HepG2 (cell line): Measurements from ENCODE around the gene RRP8. TPM values are rescaled to one million over a fixed set of nuclear protein-coding genes. Genes with fewer than 3 reads are reported as not detected.

Source experiments
- ATAC-seq: fragments of 200-7000 bp; cut with Tn5 transposase; 3 replicates; pipeline ENCODE4 v1.9.1; 2020; ENCODE audit warnings: mild to moderate bottlenecking, moderate library complexity
- BruUV-seq: library from RNA; stranded (reverse); fragments of 400-500 nt; replicated peaks from 2 replicates; lab custom pipeline; 2021; lab: Mats Ljungman, UMichigan
- CTCF ChIA-PET: fragments of 300-600 bp; formaldehyde crosslinking; extraction: SDS; loops from one replicate; lab custom pipeline; 2021; ENCODE audit warnings: low total read pairs, inconsistent platforms, low intra/inter-chr PET ratio; lab: Yijun Ruan, JAX
- POLR2A ChIA-PET: fragments of 350-600 bp; sonication (Branson Sonifier 250); formaldehyde crosslinking; loops from one replicate; lab custom pipeline; 2020; ENCODE audit warnings: antibody characterized with exemption, inconsistent platforms; lab: Yijun Ruan, JAX
- DNase-seq: peaks from one replicate; pipeline ENCODE4 v3.0.0-alpha.2; 2015; ENCODE audit warnings: low spot score
- FAIRE-seq: peaks from 3 replicates; lab custom pipeline; 2011; peaks lifted over from hg19 to GRCh38; lab: Jason Lieb, UNC
- H2AFZ ChIP-seq: one replicate; pipeline ENCODE4 v1.6.1; 2011; ENCODE audit warnings: low read length, inconsistent platforms
- H3K27ac ChIP-seq: fragments of 300-600 bp; 3 replicates; pipeline ENCODE4 v1.8.0; 2011; ENCODE audit warnings: mixed run types, mild to moderate bottlenecking, mixed read lengths, low read length, inconsistent platforms; ENCODE audit not compliant: insufficient read depth; ENCODE audit errors: extremely low read length
- H3K27me3 ChIP-seq, 2 experiments: fragments of 200-600 bp in 1 of 2; 2 replicates in 1 of 2; 3 replicates in 1 of 2; pipeline versions ENCODE4 v1.6.0 to v1.8.0; 2011; ENCODE audit warnings: low read length in 2 of 2, mild to moderate bottlenecking in 2 of 2, moderate library complexity in 2 of 2, inconsistent platforms in 1 of 2; ENCODE audit not compliant: insufficient read depth in 2 of 2, control insufficient read depth in 1 of 2
- H3K36me3 ChIP-seq, 2 experiments: fragments of 200-600 bp in 1 of 2; replicated peaks in 1 of 2; 2 replicates in 1 of 2; 3 replicates in 1 of 2; pipeline versions ENCODE4 v1.5.1 to v1.8.0; 2011; ENCODE audit warnings: low read length in 2 of 2, inconsistent platforms in 1 of 2; ENCODE audit not compliant: insufficient read depth in 2 of 2, control insufficient read depth in 1 of 2
- H3K4me1 ChIP-seq: 2 replicates; pipeline ENCODE4 v1.5.1; 2012; ENCODE audit warnings: low read length, inconsistent platforms; ENCODE audit not compliant: insufficient read depth
- H3K4me2 ChIP-seq: 2 replicates; pipeline ENCODE4 v1.6.0; 2011; ENCODE audit warnings: low read depth, low read length, inconsistent platforms
- H3K4me3 ChIP-seq, 3 experiments: fragments of 200-600 bp in 1 of 3; sonication (generic), shearing (Covaris generic) in 1 of 3; replicated peaks in 1 of 3; 2 replicates each; pipeline ENCODE4 v1.5.1; 2011 to 2016; ENCODE audit warnings: low read length in 3 of 3, inconsistent platforms in 2 of 3, low read depth in 2 of 3, mild to moderate bottlenecking in 2 of 3, control low read depth in 1 of 3, mixed read lengths in 1 of 3; ENCODE audit not compliant: insufficient read depth in 1 of 3
- H3K79me2 ChIP-seq: one replicate; pipeline ENCODE4 v1.6.1; 2011; ENCODE audit warnings: low read length, inconsistent platforms; ENCODE audit not compliant: insufficient read depth
- H3K9ac ChIP-seq: 2 replicates; pipeline ENCODE4 v1.6.0; 2011; ENCODE audit warnings: mild to moderate bottlenecking, low read depth, low read length, inconsistent platforms; ENCODE audit not compliant: insufficient read depth
- H3K9me3 ChIP-seq: 2 replicates; pipeline ENCODE4 v1.5.1; 2012; ENCODE audit warnings: mild to moderate bottlenecking, low read length
- H4K20me1 ChIP-seq: 2 replicates; pipeline ENCODE4 v1.6.0; 2011; ENCODE audit warnings: inconsistent platforms, mild to moderate bottlenecking, low read length, moderate library complexity; ENCODE audit not compliant: insufficient read depth
- ATF7 ChIP-seq, 2 experiments: fragments of 450-650 bp in 1 of 2; sonication (generic) in 1 of 2; formaldehyde crosslinking in 1 of 2; IDR thresholded peaks; 2 replicates each; pipeline versions ENCODE4 v1.4.0 to v1.6.1; 2016 to 2020; ENCODE audit warnings: antibody characterized with exemption in 1 of 2, mild to moderate bottlenecking in 1 of 2, missing genetic modification reagents in 1 of 2
- MIXL1 ChIP-seq: IDR thresholded peaks from 2 replicates; pipeline ENCODE4 v1.6.1; 2016
- NKX3-1 ChIP-seq: sonication (generic); formaldehyde crosslinking; IDR thresholded peaks from 2 replicates; pipeline ENCODE4 v1.5.0; 2020; ENCODE audit warnings: missing genetic modification reagents
- POLR2AphosphoS2 ChIP-seq: IDR thresholded peaks from 2 replicates; pipeline ENCODE4 v1.6.1; 2011; ENCODE audit warnings: low read depth, low read length, improper control_type of control experiment
- SP5 ChIP-seq: IDR thresholded peaks from 2 replicates; pipeline ENCODE4 v1.6.1; 2016; ENCODE audit warnings: low read depth, borderline replicate concordance
- TFAP4 ChIP-seq: sonication (generic); IDR thresholded peaks from 2 replicates; pipeline ENCODE4 v1.6.1; 2016; ENCODE audit warnings: low read depth, borderline replicate concordance
- TGIF2 ChIP-seq: IDR thresholded peaks from 2 replicates; pipeline ENCODE4 v1.6.1; 2016; ENCODE audit warnings: control low read depth, missing compliant biosample characterization
- YY1 ChIP-seq: IDR thresholded peaks from 2 replicates; pipeline ENCODE4 v1.6.1; 2011; ENCODE audit warnings: low read length, low read depth, moderate library complexity, mild to moderate bottlenecking; ENCODE audit not compliant: insufficient read depth, insufficient replicate concordance
- ZFAT ChIP-seq: sonication (generic); formaldehyde crosslinking; conservative IDR thresholded peaks from 2 replicates; pipeline ENCODE4 v1.8.1; 2023; ENCODE audit warnings: missing genetic modification reagents, inconsistent platforms
- ZNF124 ChIP-seq: sonication (generic); formaldehyde crosslinking; IDR thresholded peaks from 2 replicates; pipeline ENCODE4 v1.4.0; 2020; ENCODE audit warnings: missing genetic modification reagents
- ZNF225 ChIP-seq: sonication (generic); formaldehyde crosslinking; IDR thresholded peaks from 2 replicates; pipeline ENCODE4 v1.4.0; 2020; ENCODE audit warnings: mild to moderate bottlenecking, missing genetic modification reagents
- ZNF333 ChIP-seq: sonication (generic); formaldehyde crosslinking; IDR thresholded peaks from 2 replicates; pipeline ENCODE4 v1.4.0; 2020; ENCODE audit warnings: mild to moderate bottlenecking, missing genetic modification reagents, borderline replicate concordance
- ZNF431 ChIP-seq: sonication (generic); formaldehyde crosslinking; IDR thresholded peaks from 2 replicates; pipeline ENCODE4 v1.9.0; 2022; ENCODE audit warnings: missing genetic modification reagents, low read depth, mild to moderate bottlenecking, borderline replicate concordance
- ZNF510 ChIP-seq: sonication (generic); formaldehyde crosslinking; IDR thresholded peaks from 2 replicates; pipeline ENCODE4 v1.4.0; 2020; ENCODE audit warnings: low read depth, mild to moderate bottlenecking, missing genetic modification reagents
- ZNF720 ChIP-seq: sonication (generic); formaldehyde crosslinking; IDR thresholded peaks from 2 replicates; pipeline ENCODE4 v1.4.0; 2020; ENCODE audit warnings: missing genetic modification reagents
- ZNF777 ChIP-seq: sonication (generic); formaldehyde crosslinking; IDR thresholded peaks from 2 replicates; pipeline ENCODE4 v1.4.0; 2020; ENCODE audit warnings: missing genetic modification reagents
- ZNF891 ChIP-seq: sonication (generic); formaldehyde crosslinking; IDR thresholded peaks from 2 replicates; pipeline ENCODE4 v1.5.0; 2020; ENCODE audit warnings: mild to moderate bottlenecking, missing genetic modification reagents
- ZSCAN22 ChIP-seq: sonication (generic); formaldehyde crosslinking; IDR thresholded peaks from 2 replicates; pipeline ENCODE4 v1.4.0; 2020; ENCODE audit warnings: mild to moderate bottlenecking, missing genetic modification reagents
- WGBS: methylation state at CpG from one replicate; pipeline ENCODE4 v1.1.6; 2017; ENCODE audit warnings: low lambda C conversion rate; 5-methylcytosine and 5-hydroxymethylcytosine counted together
- in situ Hi-C: cut with HindIII; loops from 2 replicates; pipeline ENCODE4 v1.10.0; 2017; ENCODE audit warnings: low pct_unique_long_range_greater_than_20kb; ENCODE audit not compliant: extremely low pct_ligation_motif_present
- intact Hi-C: fragments of 100-400 bp; cut with micrococcal nuclease; formaldehyde crosslinking; loops from one replicate; pipeline ENCODE4 v1.10.0; 2022; ENCODE audit not compliant: unreplicated experiment
- polyA plus RNA-seq, 8 experiments: library from polyadenylated mRNA; depleted of rRNA in 3 of 8; stranded (reverse) in 7 of 8; unstranded in 1 of 8; fragments of >200 nt; fragmentation: Illumina TruSeq in 4 of 8; extraction: Trizol in 4 of 8; gene quantifications; 2 replicates each; pipeline versions ENCODE4 v1.2.1 to v1.2.3, GENCODE V29; 2011 to 2016; ENCODE audit warnings: low read depth in 4 of 8, missing spikeins in 1 of 8, mixed read lengths in 1 of 8; ENCODE audit not compliant: insufficient read depth in 1 of 8
- total RNA-seq, 5 experiments: library from RNA; depleted of rRNA; stranded (reverse); fragments of >200 nt; fragmentation: Illumina TruSeq; extraction: Trizol; gene quantifications; 2 replicates each; pipeline ENCODE4 v1.2.3, GENCODE V29; 2016; ENCODE audit warnings: low read depth in 1 of 5
- TF ChIP-seq, protein P1 (sequence below): sonication (generic); formaldehyde crosslinking; IDR thresholded peaks from 2 replicates; pipeline ENCODE4 v1.8.1; 2023; ENCODE audit warnings: mild to moderate bottlenecking, missing genetic modification reagents

The RRP8 gene
- total and polyA plus RNA-seq, 2 of the 13 experiments (the other 11 are each of a cell fraction or from before 2014, with no cell fraction given) = 7.2 to 21.6 TPM

GRCh38 chr11:6608726-6609501 lies 5.5 kb upstream of the RRP8 start:
- FAIRE-seq (no peak), ATAC-seq (no peak), DNase-seq (no peak)
- H3K4me2 ChIP-seq = no peak overlapping the region
- no peak overlapping the region for H3K27ac ChIP-seq
- H3K36me3 ChIP-seq = peaks cover 21 to 37% of the 10 kb centered on the region in 2 experiments
- H2AFZ ChIP-seq = no peak overlapping the region
- no peak for TF ChIP-seq ZSCAN22
- TF ChIP-seq NKX3-1 (CRISPR knock-in tag) = no peak
- no peak for TF ChIP-seq POLR2AphosphoS2
- TF ChIP-seq, protein P1, sequence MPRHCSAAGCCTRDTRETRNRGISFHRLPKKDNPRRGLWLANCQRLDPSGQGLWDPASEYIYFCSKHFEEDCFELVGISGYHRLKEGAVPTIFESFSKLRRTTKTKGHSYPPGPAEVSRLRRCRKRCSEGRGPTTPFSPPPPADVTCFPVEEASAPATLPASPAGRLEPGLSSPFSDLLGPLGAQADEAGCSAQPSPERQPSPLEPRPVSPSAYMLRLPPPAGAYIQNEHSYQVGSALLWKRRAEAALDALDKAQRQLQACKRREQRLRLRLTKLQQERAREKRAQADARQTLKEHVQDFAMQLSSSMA = no peak
- no peak for TF ChIP-seq ZNF777 (CRISPR knock-in tag)
- TF ChIP-seq ZNF333 = no peak
- TF ChIP-seq ZNF891 (CRISPR knock-in tag) = no peak
- no peak for TF ChIP-seq TFAP4
- no peak for TF ChIP-seq TGIF2 (CRISPR knock-in tag)
- no peak for TF ChIP-seq ATF7 (IDR thresholded peaks at IDR 0.05)
- TF ChIP-seq ATF7 (CRISPR knock-in tag; IDR thresholded peaks at IDR 0.05) = no peak
- TF ChIP-seq ZNF510 (CRISPR knock-in tag) = no peak
- TF ChIP-seq MIXL1 (CRISPR knock-in tag) = no peak
- no peak for TF ChIP-seq ZNF124 (CRISPR knock-in tag)
- TF ChIP-seq ZNF720 (CRISPR knock-in tag) = no peak
- TF ChIP-seq SP5 (CRISPR knock-in tag) = no peak
- no peak for TF ChIP-seq ZNF225
- no peak for TF ChIP-seq ZNF431 (CRISPR knock-in tag)
- no peak for TF ChIP-seq ZFAT (CRISPR knock-in tag)
- TF ChIP-seq YY1 = no peak
- in situ Hi-C loops (loop anchor here (10.0 kb wide), 1 partner anchor 124 kb away; the partner anchor contains the start of genes ARFIP2 and TIMM10B), intact Hi-C loops (no loop called here)
- H3K27me3 ChIP-seq = no peaks in the 10 kb centered on the region; a peak in 1 of 5 replicates
- ChIA-PET POLR2A (interaction anchor here (2.1 kb wide), 1 partner anchor 10 kb away, joined by 6 read pairs; the partner anchor contains the start of gene TPP1), CTCF (no interaction called here)
- H4K20me1 ChIP-seq = no peaks in the 10 kb centered on the region
- no TSS peak for BruUV-seq
- peaks cover 36% of the 10 kb centered on the region for H3K79me2 ChIP-seq
- peaks cover 61% of the 10 kb centered on the region for H3K4me1 ChIP-seq
- no peak overlapping the region for H3K9ac ChIP-seq
- 92% methylated on average over 14 of the region's 14 CpGs for WGBS
- H3K9me3 ChIP-seq = no peaks in the 10 kb centered on the region
- H3K4me3 ChIP-seq = no peak overlapping the region
